ENCODE measurements around the gene IL1RAPL2.

IL1RAPL2 gene

DNA sequence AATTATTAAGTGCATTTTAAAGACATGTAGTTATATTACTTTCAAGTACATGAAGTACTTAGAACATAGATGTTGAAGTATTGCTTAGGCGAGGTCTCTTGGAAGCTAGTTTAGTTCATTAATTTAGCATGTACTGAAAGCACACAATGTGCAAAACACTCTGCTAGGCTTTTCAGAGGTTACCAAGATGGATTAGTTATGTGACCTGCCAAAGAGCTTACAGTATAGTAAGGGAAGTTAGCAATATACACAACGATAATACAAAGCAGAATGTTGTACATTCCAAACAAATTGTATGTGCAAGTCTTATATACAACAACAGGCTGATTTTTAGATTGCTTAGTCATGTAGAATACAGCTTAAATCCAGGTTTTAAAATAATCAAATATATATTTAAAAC lies 1137.9 kb downstream of the IL1RAPL2 start:
- 89% methylated on average over 1 of the region's 2 CpGs for WGBS

DNA sequence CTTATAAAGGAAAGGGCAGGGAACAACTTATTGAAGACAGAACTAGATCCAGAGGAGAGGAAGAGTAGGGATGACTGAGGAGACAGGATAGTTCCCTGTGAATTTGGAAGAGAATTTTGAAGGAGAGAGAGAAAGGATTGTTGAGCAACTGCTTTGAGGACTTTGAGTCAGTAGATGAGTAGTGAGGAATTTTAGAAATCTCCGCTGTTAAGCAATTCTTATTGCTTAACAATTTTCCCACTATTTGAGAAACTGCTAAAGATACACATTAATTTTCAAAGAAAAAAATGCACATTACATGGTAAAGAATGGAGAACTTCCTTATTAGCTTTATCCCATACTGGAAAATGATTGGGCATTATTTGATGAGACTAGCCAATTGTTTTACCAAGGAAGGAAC lies 1140.0 kb downstream of the IL1RAPL2 start:
- Histone ChIP-seq H3K27ac (ENCODE audit: low read depth, low read length) (no peak overlapping the region), H3K9me3 (ENCODE audit: insufficient read depth, low read depth, low read length) (no peaks in the 10 kb centered on the region), H3K27me3 (ENCODE audit: insufficient read depth, low read length) (no peaks in the 10 kb centered on the region), H3K4me3 (ENCODE audit: low read length) (no peak overlapping the region), H3K36me3 (ENCODE audit: insufficient read depth, low read length) (no peaks in the 10 kb centered on the region), H3K4me1 (ENCODE audit: insufficient read depth, low read length) (peaks cover 3% of the 10 kb centered on the region; the same call in 1 of the 2 replicates), H3K9ac (ENCODE audit: low read depth, low read length) (no peak overlapping the region)
- WGBS: no CpG with 5 or more reads among the region's 1 CpG

More for the DNA sequence above, 1137.9 kb downstream of the IL1RAPL2 start:
- H3K36me3 ChIP-seq (ENCODE audit: insufficient read depth, low read length): no peaks in the 10 kb centered on the region
- no peak overlapping the region for H3K27ac ChIP-seq (ENCODE audit: low read depth, low read length)
- no peaks in the 10 kb centered on the region for H3K9me3 ChIP-seq (ENCODE audit: insufficient read depth, low read depth, low read length)
- no peak overlapping the region for H3K4me3 ChIP-seq (ENCODE audit: low read length)
- peaks cover 15% of the 10 kb centered on the region for H3K4me1 ChIP-seq (ENCODE audit: insufficient read depth, low read length)
- H3K27me3 ChIP-seq (ENCODE audit: insufficient read depth, low read length): no peaks in the 10 kb centered on the region
- no peak overlapping the region for H3K9ac ChIP-seq (ENCODE audit: low read depth, low read length)

GRCh38 chrX:105711805-105712204 lies 1145.8 kb downstream of the IL1RAPL2 start:
- Histone ChIP-seq H3K9ac (ENCODE audit: low read depth, low read length) (no peak overlapping the region), H3K27me3 (ENCODE audit: insufficient read depth, low read length) (no peaks in the 10 kb centered on the region), H3K9me3 (ENCODE audit: insufficient read depth, low read depth, low read length) (no peaks in the 10 kb centered on the region), H3K4me1 (ENCODE audit: insufficient read depth, low read length) (no peaks in the 10 kb centered on the region), H3K4me3 (ENCODE audit: low read length) (no peak overlapping the region), H3K36me3 (ENCODE audit: insufficient read depth, low read length) (no peaks in the 10 kb centered on the region), H3K27ac (ENCODE audit: low read depth, low read length) (no peak overlapping the region)

- H3K4me3 ChIP-seq (ENCODE audit: low read length): no peak overlapping the region
- no peaks in the 10 kb centered on the region for H3K27me3 ChIP-seq (ENCODE audit: insufficient read depth, low read length)
- no peak overlapping the region for H3K27ac ChIP-seq (ENCODE audit: low read depth, low read length)
- H3K9me3 ChIP-seq (ENCODE audit: insufficient read depth, low read depth, low read length): no peaks in the 10 kb centered on the region
- H3K9ac ChIP-seq (ENCODE audit: low read depth, low read length): no peak overlapping the region
- H3K36me3 ChIP-seq (ENCODE audit: insufficient read depth, low read length): no peaks in the 10 kb centered on the region
- no peaks in the 10 kb centered on the region for H3K4me1 ChIP-seq (ENCODE audit: insufficient read depth, low read length)
These were observed 1149.7 kb downstream of the IL1RAPL2 start for GRCh38 chrX:105715746-105716145.

- Histone ChIP-seq H3K9me3 (ENCODE audit: insufficient read depth, low read depth, low read length) (no peaks in the 10 kb centered on the region), H3K27me3 (ENCODE audit: insufficient read depth, low read length) (no peaks in the 10 kb centered on the region), H3K4me3 (ENCODE audit: low read length) (no peak overlapping the region), H3K36me3 (ENCODE audit: insufficient read depth, low read length) (no peaks in the 10 kb centered on the region), H3K9ac (ENCODE audit: low read depth, low read length) (no peak overlapping the region), H3K4me1 (ENCODE audit: insufficient read depth, low read length) (no peaks in the 10 kb centered on the region), H3K27ac (ENCODE audit: low read depth, low read length) (no peak overlapping the region)
- WGBS: 93% methylated on average over 1 of the region's 1 CpG
These were observed 1158.2 kb downstream of the IL1RAPL2 start for GRCh38 chrX:105723966-105724735.

DNA sequence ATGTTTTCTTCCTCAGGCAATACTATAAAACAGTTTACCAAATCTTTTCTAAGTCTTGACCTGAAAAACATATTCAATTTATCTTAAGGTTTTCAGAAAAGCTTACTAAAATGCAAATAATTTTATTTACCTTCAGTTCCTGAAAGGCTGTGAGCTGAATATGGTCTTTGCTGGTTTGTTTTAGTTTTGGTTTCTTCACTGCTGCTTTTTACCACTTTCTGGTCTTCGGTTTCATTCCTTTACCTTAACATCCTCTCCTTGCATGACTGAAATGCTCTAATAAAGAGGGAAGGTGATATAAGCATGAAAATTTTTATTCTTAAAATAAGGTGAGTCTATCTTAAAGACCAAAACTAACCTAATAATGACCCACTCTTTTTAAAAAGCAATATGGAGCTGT lies 1159.2 kb downstream of the IL1RAPL2 start:
- Histone ChIP-seq H3K4me1 (ENCODE audit: insufficient read depth, low read length) (no peaks in the 10 kb centered on the region), H3K27me3 (ENCODE audit: insufficient read depth, low read length) (no peaks in the 10 kb centered on the region), H3K4me3 (ENCODE audit: low read length) (no peak overlapping the region), H3K27ac (ENCODE audit: low read depth, low read length) (no peak overlapping the region), H3K9ac (ENCODE audit: low read depth, low read length) (no peak overlapping the region), H3K36me3 (ENCODE audit: insufficient read depth, low read length) (no peaks in the 10 kb centered on the region), H3K9me3 (ENCODE audit: insufficient read depth, low read depth, low read length) (no peaks in the 10 kb centered on the region)
- WGBS: no CpG with 5 or more reads among the region's 1 CpG

DNA sequence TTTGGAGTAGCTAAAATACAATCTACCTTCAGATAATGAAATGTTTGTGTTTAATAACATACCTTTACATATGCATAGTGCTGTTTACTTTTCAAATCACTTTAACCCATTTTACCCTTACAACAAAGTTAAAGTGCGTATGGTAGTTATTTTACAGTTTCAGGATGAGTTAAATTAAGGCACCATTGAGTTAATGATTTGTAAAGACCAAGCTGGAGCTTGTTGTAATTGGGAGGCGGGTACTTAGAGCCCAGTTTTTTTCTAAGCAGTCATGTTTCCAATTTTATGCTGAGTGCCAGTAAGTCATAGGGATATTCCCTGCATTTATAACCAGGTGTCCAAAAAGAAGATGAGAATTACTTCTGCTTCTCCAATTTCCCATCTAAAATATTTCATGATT lies 1172.2 kb downstream of the IL1RAPL2 start:
- no peaks in the 10 kb centered on the region for H3K36me3 ChIP-seq (ENCODE audit: insufficient read depth, low read length)
- H3K4me3 ChIP-seq (ENCODE audit: low read length): no peak overlapping the region
- no peaks in the 10 kb centered on the region for H3K27me3 ChIP-seq (ENCODE audit: insufficient read depth, low read length)
- H3K27ac ChIP-seq (ENCODE audit: low read depth, low read length): no peak overlapping the region
- H3K4me1 ChIP-seq (ENCODE audit: insufficient read depth, low read length): no peaks in the 10 kb centered on the region
- WGBS: 88% methylated on average over 2 of the region's 2 CpGs
- no peak overlapping the region for H3K9ac ChIP-seq (ENCODE audit: low read depth, low read length)
- H3K9me3 ChIP-seq (ENCODE audit: insufficient read depth, low read depth, low read length): no peaks in the 10 kb centered on the region

DNA sequence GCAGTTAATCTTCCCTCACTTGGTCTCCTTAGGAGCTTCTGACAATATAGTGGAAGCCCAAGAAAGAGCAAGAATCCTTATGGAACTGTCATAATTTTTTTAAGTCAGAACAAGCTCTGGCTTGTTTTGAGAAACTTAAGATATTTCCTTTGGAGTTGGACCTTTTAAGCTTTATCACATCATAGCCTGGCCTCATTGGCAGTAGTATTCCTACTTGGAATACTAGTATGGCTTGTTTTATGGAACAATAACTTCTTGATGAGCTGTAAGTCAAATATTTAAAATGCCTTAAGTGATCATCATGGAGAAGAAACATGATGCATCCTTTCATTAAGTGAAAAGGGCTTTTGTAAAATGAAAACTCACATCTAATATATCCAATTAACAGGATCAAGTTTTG lies 1178.3 kb downstream of the IL1RAPL2 start:
- H3K4me1 ChIP-seq (ENCODE audit: insufficient read depth, low read length): no peaks in the 10 kb centered on the region
- no peak overlapping the region for H3K9ac ChIP-seq (ENCODE audit: low read depth, low read length)
- no peaks in the 10 kb centered on the region for H3K36me3 ChIP-seq (ENCODE audit: insufficient read depth, low read length)
- no peaks in the 10 kb centered on the region for H3K27me3 ChIP-seq (ENCODE audit: insufficient read depth, low read length)
- H3K27ac ChIP-seq (ENCODE audit: low read depth, low read length): no peak overlapping the region
- H3K4me3 ChIP-seq (ENCODE audit: low read length): no peak overlapping the region
- H3K9me3 ChIP-seq (ENCODE audit: insufficient read depth, low read depth, low read length): no peaks in the 10 kb centered on the region

GRCh38 chrX:105744946-105745345 lies 1178.9 kb downstream of the IL1RAPL2 start:
- no peak overlapping the region for H3K4me3 ChIP-seq (ENCODE audit: low read length)
- H3K4me1 ChIP-seq (ENCODE audit: insufficient read depth, low read length): no peaks in the 10 kb centered on the region
- H3K9me3 ChIP-seq (ENCODE audit: insufficient read depth, low read depth, low read length): no peaks in the 10 kb centered on the region
- WGBS: 90% methylated on average over 2 of the region's 2 CpGs
- no peak overlapping the region for H3K9ac ChIP-seq (ENCODE audit: low read depth, low read length)
- H3K36me3 ChIP-seq (ENCODE audit: insufficient read depth, low read length): no peaks in the 10 kb centered on the region
- H3K27me3 ChIP-seq (ENCODE audit: insufficient read depth, low read length): no peaks in the 10 kb centered on the region
- no peak overlapping the region for H3K27ac ChIP-seq (ENCODE audit: low read depth, low read length)

DNA sequence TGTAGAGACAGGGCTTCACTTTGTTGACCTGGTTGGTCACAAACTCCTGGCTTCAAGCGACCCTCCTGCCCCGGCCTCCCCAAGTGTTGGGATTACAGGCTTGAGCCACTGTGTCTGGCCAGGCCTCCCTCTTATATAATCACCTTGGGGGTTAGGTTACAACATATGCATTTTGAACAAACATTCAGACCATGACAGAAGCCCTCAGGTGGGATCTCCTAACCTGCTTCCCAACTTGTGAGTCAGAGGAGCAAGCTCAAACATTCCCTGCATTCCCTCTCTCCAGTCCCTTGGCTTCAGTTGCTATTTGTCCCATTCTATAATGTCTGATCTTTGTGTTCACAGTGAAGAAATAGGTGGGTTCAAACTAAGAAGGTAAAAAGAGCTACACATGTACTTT lies 1179.9 kb downstream of the IL1RAPL2 start:
- Histone ChIP-seq H3K36me3 (ENCODE audit: insufficient read depth, low read length) (no peaks in the 10 kb centered on the region), H3K9me3 (ENCODE audit: insufficient read depth, low read depth, low read length) (no peaks in the 10 kb centered on the region), H3K27ac (ENCODE audit: low read depth, low read length) (no peak overlapping the region), H3K4me1 (ENCODE audit: insufficient read depth, low read length) (no peaks in the 10 kb centered on the region), H3K4me3 (ENCODE audit: low read length) (no peak overlapping the region), H3K9ac (ENCODE audit: low read depth, low read length) (no peak overlapping the region), H3K27me3 (ENCODE audit: insufficient read depth, low read length) (no peaks in the 10 kb centered on the region)
- 100% methylated on average over 2 of the region's 2 CpGs for WGBS

GRCh38 chrX:105752338-105752956 lies 1186.4 kb downstream of the IL1RAPL2 start:
- Histone ChIP-seq H3K27ac (ENCODE audit: low read depth, low read length) (no peak overlapping the region), H3K4me3 (ENCODE audit: low read length) (no peak overlapping the region), H3K9me3 (ENCODE audit: insufficient read depth, low read depth, low read length) (no peaks in the 10 kb centered on the region), H3K36me3 (ENCODE audit: insufficient read depth, low read length) (no peaks in the 10 kb centered on the region), H3K27me3 (ENCODE audit: insufficient read depth, low read length) (no peaks in the 10 kb centered on the region), H3K9ac (ENCODE audit: low read depth, low read length) (no peak overlapping the region), H3K4me1 (ENCODE audit: insufficient read depth, low read length) (peaks cover 8% of the 10 kb centered on the region)
- WGBS: 85% methylated on average over 6 of the region's 6 CpGs

Measured in HUES64 (cell line).